Upper lobe of left lung (tissue), 4 donors: ENCODE measurements around the gene NCDN.

Experiments used
- EP300 ChIP-seq, 4 donors: sonication (generic); formaldehyde crosslinking; IDR thresholded peaks; one replicate each; pipeline ENCODE4 v1.5.1; 2017; ENCODE audit warnings: antibody characterized with exemption in 4 of 4, control low read depth in 2 of 4
- POLR2A ChIP-seq, 4 donors: fragments of 450-650 bp; IDR thresholded peaks; one replicate each; pipeline ENCODE4 v1.5.1; 2016 to 2017; ENCODE audit warnings: antibody characterized with exemption in 4 of 4, mild to moderate bottlenecking in 2 of 4
- POLR2AphosphoS5 ChIP-seq, 2 donors: sonication (generic); formaldehyde crosslinking; IDR thresholded peaks; one replicate each; pipeline ENCODE4 v1.5.1; 2017; ENCODE audit warnings: antibody characterized with exemption in 2 of 2
- TF ChIP-seq, protein P1 (sequence below), 6 experiments: fragments of 450-650 bp in 4 of 6; fragments of 200-600 bp in 2 of 6; sonication (generic) in 2 of 6; IDR thresholded peaks; one replicate each; pipeline ENCODE4 v1.5.1; 2016 to 2019; ENCODE audit warnings: antibody characterized with exemption in 6 of 6

DNA sequence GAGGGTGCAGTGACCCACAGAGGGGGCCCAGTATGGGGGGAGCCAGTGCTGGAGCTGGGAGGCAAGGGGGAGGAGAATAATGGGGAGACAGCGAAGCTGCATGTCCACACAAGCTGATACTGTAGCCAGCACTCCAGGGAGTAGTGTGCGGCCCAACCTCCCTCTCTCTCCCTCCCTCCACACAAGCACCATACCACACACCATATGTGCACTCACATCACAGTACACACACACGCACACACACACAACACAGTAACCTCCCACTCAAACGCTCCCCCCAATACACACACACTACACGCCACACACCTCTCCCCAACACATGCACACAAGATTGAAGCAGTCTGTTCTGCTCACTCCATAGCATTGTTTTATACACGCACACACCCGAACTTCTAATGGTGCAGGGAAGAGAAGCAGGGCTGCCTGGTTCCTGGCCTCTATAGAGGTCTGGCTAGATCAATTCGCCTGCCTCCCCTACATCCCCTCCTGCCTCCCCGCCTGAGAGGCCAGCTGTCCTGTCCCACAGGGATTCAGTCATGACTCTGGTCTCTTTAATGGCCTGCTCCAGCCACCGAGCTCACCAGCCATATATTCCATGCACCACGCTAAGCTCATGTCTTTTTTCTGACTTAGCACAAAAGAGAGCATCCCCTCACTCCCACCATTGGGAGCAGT is 3.8 kb downstream of the NCDN start:
- TF ChIP-seq, protein P1, sequence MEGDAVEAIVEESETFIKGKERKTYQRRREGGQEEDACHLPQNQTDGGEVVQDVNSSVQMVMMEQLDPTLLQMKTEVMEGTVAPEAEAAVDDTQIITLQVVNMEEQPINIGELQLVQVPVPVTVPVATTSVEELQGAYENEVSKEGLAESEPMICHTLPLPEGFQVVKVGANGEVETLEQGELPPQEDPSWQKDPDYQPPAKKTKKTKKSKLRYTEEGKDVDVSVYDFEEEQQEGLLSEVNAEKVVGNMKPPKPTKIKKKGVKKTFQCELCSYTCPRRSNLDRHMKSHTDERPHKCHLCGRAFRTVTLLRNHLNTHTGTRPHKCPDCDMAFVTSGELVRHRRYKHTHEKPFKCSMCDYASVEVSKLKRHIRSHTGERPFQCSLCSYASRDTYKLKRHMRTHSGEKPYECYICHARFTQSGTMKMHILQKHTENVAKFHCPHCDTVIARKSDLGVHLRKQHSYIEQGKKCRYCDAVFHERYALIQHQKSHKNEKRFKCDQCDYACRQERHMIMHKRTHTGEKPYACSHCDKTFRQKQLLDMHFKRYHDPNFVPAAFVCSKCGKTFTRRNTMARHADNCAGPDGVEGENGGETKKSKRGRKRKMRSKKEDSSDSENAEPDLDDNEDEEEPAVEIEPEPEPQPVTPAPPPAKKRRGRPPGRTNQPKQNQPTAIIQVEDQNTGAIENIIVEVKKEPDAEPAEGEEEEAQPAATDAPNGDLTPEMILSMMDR (IDR thresholded peaks at IDR 0.05): no peak
- TF ChIP-seq POLR2AphosphoS5 (IDR thresholded peaks at IDR 0.05) (no peak), EP300 (IDR thresholded peaks at IDR 0.05) (no peak), POLR2A (IDR thresholded peaks at IDR 0.05) (no peak)
